Measurements from ENCODE around the gene PRM1. TPM values are rescaled to one million over a fixed set of nuclear protein-coding genes. Genes with fewer than 3 reads are reported as not detected.

Gene PRM1
- total RNA-seq, 2 experiments from 2014 or later: not detected

- DNase-seq (ENCODE audit: low spot score): peak; percentile 75
- peaks cover 34% of the 10 kb centered on the region for H3K79me2 ChIP-seq (ENCODE audit: insufficient read depth, low read depth, low read length)
- TSS peak; percentile 71 for BruUV-seq (replicated peaks)
- peaks cover 46% of the 10 kb centered on the region for H3K36me3 ChIP-seq (ENCODE audit: insufficient read depth, low read length)
- intact Hi-C loops (cut with micrococcal nuclease; ENCODE audit: unreplicated experiment): loop anchor here (1.0 to 5.0 kb wide), 2 partner anchors 157 to 290 kb away; no protein-coding TSS in a partner anchor
- POLR2A ChIA-PET: interaction anchor here (0.7 to 3.2 kb wide), 9 partner anchors 38 to 290 kb away, joined by 3 to 18 read pairs (median 5); no protein-coding TSS in a partner anchor
- peaks cover 25% of the 10 kb centered on the region for H4K20me1 ChIP-seq (ENCODE audit: insufficient read depth, low read length)
- CTCF ChIA-PET (ENCODE audit: unreplicated experiment): interaction anchor here (0.6 to 2.0 kb wide), 7 partner anchors 18 to 178 kb away, joined by 3 to 19 read pairs (median 7); no protein-coding TSS in a partner anchor
- H2AFZ ChIP-seq (ENCODE audit: low read length): no peak overlapping the region
- H3K4me2 ChIP-seq (ENCODE audit: low read length): peak overlapping the region; percentile 95
- peak overlapping the region; percentile 61 for H3K27ac ChIP-seq (ENCODE audit: low read depth, low read length, poor library complexity, severe bottlenecking)
- H3K4me1 ChIP-seq (ENCODE audit: insufficient read depth, low read length, poor library complexity, severe bottlenecking): peaks cover 52% of the 10 kb centered on the region
- no peaks in the 10 kb centered on the region for H3K9me3 ChIP-seq (ENCODE audit: low read length)
- TF ChIP-seq, protein P1, sequence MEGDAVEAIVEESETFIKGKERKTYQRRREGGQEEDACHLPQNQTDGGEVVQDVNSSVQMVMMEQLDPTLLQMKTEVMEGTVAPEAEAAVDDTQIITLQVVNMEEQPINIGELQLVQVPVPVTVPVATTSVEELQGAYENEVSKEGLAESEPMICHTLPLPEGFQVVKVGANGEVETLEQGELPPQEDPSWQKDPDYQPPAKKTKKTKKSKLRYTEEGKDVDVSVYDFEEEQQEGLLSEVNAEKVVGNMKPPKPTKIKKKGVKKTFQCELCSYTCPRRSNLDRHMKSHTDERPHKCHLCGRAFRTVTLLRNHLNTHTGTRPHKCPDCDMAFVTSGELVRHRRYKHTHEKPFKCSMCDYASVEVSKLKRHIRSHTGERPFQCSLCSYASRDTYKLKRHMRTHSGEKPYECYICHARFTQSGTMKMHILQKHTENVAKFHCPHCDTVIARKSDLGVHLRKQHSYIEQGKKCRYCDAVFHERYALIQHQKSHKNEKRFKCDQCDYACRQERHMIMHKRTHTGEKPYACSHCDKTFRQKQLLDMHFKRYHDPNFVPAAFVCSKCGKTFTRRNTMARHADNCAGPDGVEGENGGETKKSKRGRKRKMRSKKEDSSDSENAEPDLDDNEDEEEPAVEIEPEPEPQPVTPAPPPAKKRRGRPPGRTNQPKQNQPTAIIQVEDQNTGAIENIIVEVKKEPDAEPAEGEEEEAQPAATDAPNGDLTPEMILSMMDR (conservative IDR thresholded peaks at IDR 0.05; ENCODE audit: low read length): peak; percentile 51
- TF ChIP-seq EZH2phosphoT487 (IDR thresholded peaks at IDR 0.05; ENCODE audit: borderline replicate concordance, low read depth, low read length): no peak
- peak overlapping the region; percentile 95 for H3K4me3 ChIP-seq (ENCODE audit: low read depth, low read length, poor library complexity, severe bottlenecking)
- H3K9me2 ChIP-seq (ENCODE audit: insufficient read depth, low read length): no peaks in the 10 kb centered on the region
These were observed 26.9 kb downstream of the PRM1 start for GRCh38 chr16:11253995-11254912.

DNA sequence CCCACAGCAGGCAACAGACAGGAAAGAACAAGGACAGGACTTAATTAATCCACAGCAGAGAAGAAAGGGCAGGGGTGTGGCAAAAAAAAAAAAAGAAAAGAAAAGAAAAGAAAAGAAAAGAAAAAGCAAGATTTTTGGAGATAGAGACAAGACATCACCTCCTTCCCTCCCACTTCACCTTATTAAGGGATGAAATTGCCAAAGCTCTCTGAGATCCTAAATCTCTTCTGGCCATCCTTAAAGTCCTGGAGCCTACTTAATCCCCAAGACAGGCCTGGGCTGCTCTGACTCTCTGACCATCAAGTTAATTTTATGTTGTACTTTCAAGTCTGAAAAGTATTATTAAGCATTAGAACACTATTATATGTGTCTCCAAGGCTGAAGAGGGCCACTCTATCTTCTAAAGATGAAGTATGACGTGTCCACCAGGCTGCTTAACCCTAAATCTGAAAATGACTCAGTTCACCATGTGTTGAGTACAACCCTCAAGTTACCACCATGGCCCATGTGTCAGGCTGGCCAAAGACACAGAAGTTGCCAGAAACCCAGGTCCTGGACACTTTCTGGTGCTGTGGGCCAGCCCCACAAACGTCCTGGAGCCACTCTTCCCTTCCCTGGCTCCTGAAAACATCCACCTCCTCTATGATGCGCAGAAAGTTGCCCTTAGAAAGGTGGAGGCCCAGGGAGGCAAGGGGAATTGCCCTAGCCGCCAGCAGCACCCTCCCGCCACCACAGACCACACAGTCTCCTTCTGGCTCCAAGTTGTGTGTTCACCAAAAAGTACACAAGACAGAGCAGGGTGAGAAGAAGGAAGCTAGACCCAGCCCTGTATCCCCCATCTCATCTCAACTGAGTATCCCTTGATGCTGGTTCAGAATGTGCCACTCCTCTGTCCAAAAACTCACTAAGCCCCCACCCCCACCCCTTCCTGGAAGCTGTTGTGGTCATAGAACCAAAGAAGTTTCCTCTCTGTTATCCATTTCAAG is 27.8 kb downstream of the PRM1 start:
- no peaks in the 10 kb centered on the region for H3K9me3 ChIP-seq (ENCODE audit: low read length)
- H3K36me3 ChIP-seq (ENCODE audit: insufficient read depth, low read length): peaks cover 46% of the 10 kb centered on the region
- intact Hi-C loops (cut with micrococcal nuclease; ENCODE audit: unreplicated experiment): loop anchor here (5.0 kb wide), 1 partner anchor 156 kb away; no protein-coding TSS in a partner anchor
- CTCF ChIA-PET (ENCODE audit: unreplicated experiment): no interaction called here
- H3K79me2 ChIP-seq (ENCODE audit: insufficient read depth, low read depth, low read length): peaks cover 34% of the 10 kb centered on the region
- H3K4me1 ChIP-seq (ENCODE audit: insufficient read depth, low read length, poor library complexity, severe bottlenecking): peaks cover 45% of the 10 kb centered on the region
- H3K4me3 ChIP-seq (ENCODE audit: low read depth, low read length, poor library complexity, severe bottlenecking): peak overlapping the region; percentile 95
- H3K27ac ChIP-seq (ENCODE audit: low read depth, low read length, poor library complexity, severe bottlenecking): peak overlapping the region; percentile 61
- peak; percentile 35 for DNase-seq (ENCODE audit: low spot score)
- peaks cover 25% of the 10 kb centered on the region for H4K20me1 ChIP-seq (ENCODE audit: insufficient read depth, low read length)
- POLR2A ChIA-PET: interaction anchor here (0.7 to 3.2 kb wide), 2 partner anchors 59 to 294 kb away, joined by 4 to 18 read pairs; no protein-coding TSS in a partner anchor
- H2AFZ ChIP-seq (ENCODE audit: low read length): no peak overlapping the region
- TF ChIP-seq, protein P1 (conservative IDR thresholded peaks at IDR 0.05; ENCODE audit: low read length): no peak
- TF ChIP-seq EZH2phosphoT487 (IDR thresholded peaks at IDR 0.05; ENCODE audit: borderline replicate concordance, low read depth, low read length): no peak
- BruUV-seq (replicated peaks): no TSS peak
- H3K9me2 ChIP-seq (ENCODE audit: insufficient read depth, low read length): no peaks in the 10 kb centered on the region
- H3K4me2 ChIP-seq (ENCODE audit: low read length): peak overlapping the region; percentile 95

All from OCI-LY7 (cell line).